Endothelial cell of umbilical vein (primary cell): ENCODE data around the gene TMEM18. TPM values are rescaled to one million over a fixed set of nuclear protein-coding genes. Genes with fewer than 3 reads are reported as not detected.

Experiments
- BruUV-seq: library from RNA; stranded (reverse); fragments of 400-500 nt; replicated peaks from 2 replicates; lab custom pipeline; 2021; lab: Mats Ljungman, UMichigan
- CTCF ChIA-PET: fragments of 300-600, 350-600 bp; sonication (Branson Sonifier 250); formaldehyde crosslinking; loops from one replicate; lab custom pipeline; 2021; ENCODE audit warnings: antibody characterized with exemption, inconsistent platforms; lab: Charles Lee
- POLR2A ChIA-PET: fragments of 300-600, 350-600 bp; sonication (Branson Sonifier 250); formaldehyde crosslinking; loops from one replicate; lab custom pipeline; 2021; ENCODE audit warnings: antibody characterized with exemption, inconsistent platforms; lab: Charles Lee
- DNase-seq: peaks from one replicate; pipeline ENCODE4 v3.0.0-alpha.2; 2011; ENCODE audit warnings: low read depth, low spot score
- FAIRE-seq: peaks from 2 replicates; lab custom pipeline; 2011; peaks lifted over from hg19 to GRCh38; lab: Jason Lieb, UNC
- H2AFZ ChIP-seq: 2 replicates; pipeline ENCODE4 v1.6.0; 2012; ENCODE audit warnings: low read depth, low read length, control low read depth, inconsistent platforms
- H3K27ac ChIP-seq: 2 replicates; pipeline ENCODE4 v1.5.1; 2011; ENCODE audit warnings: low read depth, mild to moderate bottlenecking, control low read depth, low read length, moderate library complexity; ENCODE audit not compliant: insufficient read depth
- H3K27me3 ChIP-seq, 2 experiments: 2 replicates each; pipeline versions ENCODE4 v1.6.0 to v1.6.1; 2011; ENCODE audit warnings: low read length in 2 of 2, mixed read lengths in 1 of 2; ENCODE audit not compliant: control insufficient read depth in 2 of 2, insufficient read depth in 2 of 2
- H3K36me3 ChIP-seq, 2 experiments: 2 replicates in 1 of 2; 3 replicates in 1 of 2; pipeline ENCODE4 v1.5.1; 2011; ENCODE audit warnings: low read length in 2 of 2, mild to moderate bottlenecking in 1 of 2, moderate library complexity in 1 of 2; ENCODE audit not compliant: control insufficient read depth in 2 of 2, insufficient read depth in 2 of 2; ENCODE audit errors: extremely low read depth in 1 of 2
- H3K4me1 ChIP-seq: 3 replicates; pipeline ENCODE4 v1.5.1; 2011; ENCODE audit warnings: mild to moderate bottlenecking, low read length; ENCODE audit not compliant: control insufficient read depth, insufficient read depth; ENCODE audit errors: extremely low read depth
- H3K4me2 ChIP-seq: 2 replicates; pipeline ENCODE4 v1.6.1; 2011; ENCODE audit warnings: low read length, control low read depth, mixed read lengths; ENCODE audit not compliant: insufficient read depth
- H3K4me3 ChIP-seq, 3 experiments: fragments of 200-600 bp in 1 of 3; sonication (generic), shearing (Covaris generic) in 1 of 3; replicated peaks in 1 of 3; 2 replicates each; pipeline ENCODE4 v1.5.1; 2011 to 2016; ENCODE audit warnings: control low read depth in 3 of 3, low read length in 3 of 3, mild to moderate bottlenecking in 2 of 3, inconsistent platforms in 1 of 3, low read depth in 1 of 3, moderate library complexity in 1 of 3; ENCODE audit not compliant: insufficient read depth in 1 of 3
- H3K79me2 ChIP-seq: 2 replicates; pipeline ENCODE4 v1.6.0; 2012; ENCODE audit warnings: low read length, inconsistent platforms; ENCODE audit not compliant: control insufficient read depth, insufficient read depth
- H3K9ac ChIP-seq: replicated peaks from 2 replicates; pipeline ENCODE3; 2011; ENCODE audit warnings: low read length, control low read depth; ENCODE audit not compliant: insufficient read depth; ENCODE audit errors: extremely low read depth
- H3K9me1 ChIP-seq: replicated peaks from 3 replicates; pipeline ENCODE4 v1.6.0; 2011; ENCODE audit warnings: mild to moderate bottlenecking, low read length; ENCODE audit not compliant: control insufficient read depth, insufficient read depth; ENCODE audit errors: extremely low read depth
- H3K9me3 ChIP-seq: replicated peaks from 2 replicates; pipeline ENCODE4 v1.5.1; 2012; ENCODE audit warnings: low read length, inconsistent platforms; ENCODE audit not compliant: control insufficient read depth, insufficient read depth
- H4K20me1 ChIP-seq: replicated peaks from 2 replicates; pipeline ENCODE3; 2011; ENCODE audit warnings: mild to moderate bottlenecking, low read length; ENCODE audit not compliant: control insufficient read depth, insufficient read depth; ENCODE audit errors: extremely low read depth
- CTCF ChIP-seq, 2 donors: IDR thresholded peaks; 1 replicate in 1 of 2; 2 replicates in 1 of 2; pipeline ENCODE4 v1.5.1; 2011; ENCODE audit warnings: low read length in 2 of 2, mild to moderate bottlenecking in 2 of 2, moderate library complexity in 2 of 2, control low read depth in 1 of 2, inconsistent platforms in 1 of 2, low read depth in 1 of 2; ENCODE audit not compliant: insufficient read depth in 1 of 2; ENCODE audit errors: extremely low read depth in 1 of 2
- EZH2 ChIP-seq: IDR thresholded peaks from 2 replicates; pipeline ENCODE4 v1.6.1; 2012; ENCODE audit warnings: borderline replicate concordance, low read depth, mild to moderate bottlenecking, moderate library complexity, low read length, inconsistent platforms; ENCODE audit not compliant: severe bottlenecking
- FOS ChIP-seq: IDR thresholded peaks from 2 replicates; pipeline ENCODE4 v1.6.1; 2011; ENCODE audit warnings: mild to moderate bottlenecking, low read length, moderate library complexity, borderline replicate concordance; ENCODE audit not compliant: insufficient read depth
- GATA2 ChIP-seq: IDR thresholded peaks from 2 replicates; pipeline ENCODE4 v1.7.0; 2011; ENCODE audit warnings: low read depth, mild to moderate bottlenecking, moderate library complexity, mixed read lengths, low read length; ENCODE audit not compliant: insufficient read length, insufficient read depth
- JUN ChIP-seq: IDR thresholded peaks from 2 replicates; pipeline ENCODE4 v1.6.1; 2011; ENCODE audit warnings: borderline replicate concordance, low read depth; ENCODE audit not compliant: insufficient read length, insufficient read depth
- MYC ChIP-seq: IDR thresholded peaks from one replicate; pipeline ENCODE4 v1.6.1; 2011; ENCODE audit warnings: mild to moderate bottlenecking, low read depth, low read length
- POLR2A ChIP-seq: IDR thresholded peaks from 2 replicates; pipeline ENCODE4 v1.6.1; 2012; ENCODE audit warnings: low read depth, mild to moderate bottlenecking, control low read depth, low read length
- POLR2AphosphoS5 ChIP-seq: IDR thresholded peaks from 2 replicates; pipeline ENCODE4 v1.6.1; 2012; ENCODE audit warnings: low read depth, mild to moderate bottlenecking, control low read depth, low read length, moderate library complexity; ENCODE audit not compliant: insufficient read depth
- dilution Hi-C: fragments of 300-500 bp; cut with MboI; formaldehyde crosslinking; loops from one replicate; pipeline ENCODE4 v1.15.0; 2019; ENCODE audit warnings: low sequenced_read_pairs; ENCODE audit not compliant: extremely low pct_ligation_motif_present
- intact Hi-C: fragments of 100-400 bp; cut with micrococcal nuclease; formaldehyde crosslinking; loops from one replicate; pipeline ENCODE4 v1.10.0; 2022
- polyA plus RNA-seq, 4 experiments: library from polyadenylated mRNA; depleted of rRNA in 3 of 4; stranded (reverse) in 3 of 4; unstranded in 1 of 4; fragments of >200 nt; gene quantifications; 2 replicates each; pipeline versions ENCODE4 v1.2.1 to v1.2.3, GENCODE V29; 2011 to 2012; ENCODE audit warnings: missing spikeins in 1 of 4
- total RNA-seq: library from RNA; stranded (reverse); gene quantifications from 2 replicates; pipeline ENCODE4 v1.2.3, GENCODE V29; 2021
- TF ChIP-seq, protein P1 (sequence below): IDR thresholded peaks from 2 replicates; pipeline ENCODE4 v1.6.1; 2011; ENCODE audit not compliant: insufficient read depth, insufficient read length

TMEM18 gene
- total and polyA plus RNA-seq, 2 donors (not counting 3 experiments of a cell fraction or from before 2014, with no cell fraction given), result 19.1 to 23.1 TPM

DNA sequence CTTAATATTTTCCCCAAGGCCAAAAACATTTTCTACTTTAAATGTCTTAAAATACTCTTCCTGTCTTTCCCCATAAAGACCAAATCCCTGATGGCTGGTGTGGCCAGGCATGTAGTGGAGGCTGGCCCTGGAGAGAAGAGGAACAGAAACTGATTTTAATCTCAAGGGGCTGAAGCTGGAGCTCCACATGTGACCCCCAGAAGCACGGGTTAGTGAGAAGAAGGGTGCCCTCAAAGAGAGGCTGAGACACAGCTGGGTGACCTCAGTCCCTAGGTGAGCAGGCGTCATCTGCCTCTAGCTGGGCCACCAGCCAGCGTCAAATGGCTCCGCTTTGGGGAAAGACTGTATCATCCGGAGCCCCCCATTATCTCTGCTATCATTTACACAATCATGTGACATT, 19.3 kb upstream of the TMEM18 start:
- H4K20me1 ChIP-seq, result no peaks in the 10 kb centered on the region
- H3K79me2 ChIP-seq, result no peaks in the 10 kb centered on the region
- no peaks in the 10 kb centered on the region for H3K9me1 ChIP-seq
- no peaks in the 10 kb centered on the region for H3K36me3 ChIP-seq
- FAIRE-seq (no peak), DNase-seq (no peak)
- H3K27me3 ChIP-seq, result no peaks in the 10 kb centered on the region
- intact Hi-C loops (no loop called here), dilution Hi-C loops (no loop called here)
- no peak for TF ChIP-seq CTCF (IDR thresholded peaks at IDR 0.05; ENCODE audit: extremely low read depth in 1 of 2, insufficient read depth in 1 of 2, low read depth in 1 of 2, low read length in 2 of 2)
- no peak for TF ChIP-seq EZH2
- TF ChIP-seq, protein P1, sequence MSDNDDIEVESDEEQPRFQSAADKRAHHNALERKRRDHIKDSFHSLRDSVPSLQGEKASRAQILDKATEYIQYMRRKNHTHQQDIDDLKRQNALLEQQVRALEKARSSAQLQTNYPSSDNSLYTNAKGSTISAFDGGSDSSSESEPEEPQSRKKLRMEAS, result no peak
- TF ChIP-seq POLR2AphosphoS5, result no peak
- no peak for TF ChIP-seq FOS
- TF ChIP-seq POLR2A, result no peak
- no peak for TF ChIP-seq MYC
- no peak for TF ChIP-seq JUN
- TF ChIP-seq GATA2, result no peak
- H2AFZ ChIP-seq, result no peak overlapping the region
- POLR2A ChIA-PET, result no interaction called here
- H3K4me2 ChIP-seq, result no peak overlapping the region
- CTCF ChIA-PET, result no interaction called here
- H3K9ac ChIP-seq, result no peak overlapping the region
- H3K9me3 ChIP-seq, result no peaks in the 10 kb centered on the region
- H3K27ac ChIP-seq, result no peak overlapping the region
- no TSS peak for BruUV-seq
- no peak overlapping the region for H3K4me3 ChIP-seq
- no peaks in the 10 kb centered on the region for H3K4me1 ChIP-seq
